Upper lobe of left lung (tissue), 4 donors: ENCODE results near the gene BCL2L2.

Source experiments
- EP300 ChIP-seq, 4 donors: sonication (generic); formaldehyde crosslinking; IDR thresholded peaks; one replicate each; pipeline ENCODE4 v1.5.1; 2017; ENCODE audit warnings: antibody characterized with exemption in 4 of 4, control low read depth in 2 of 4
- POLR2AphosphoS5 ChIP-seq, 2 donors: sonication (generic); formaldehyde crosslinking; IDR thresholded peaks; one replicate each; pipeline ENCODE4 v1.5.1; 2017; ENCODE audit warnings: antibody characterized with exemption in 2 of 2
- TF ChIP-seq, protein P1 (sequence below), 6 experiments: fragments of 450-650 bp in 4 of 6; fragments of 200-600 bp in 2 of 6; sonication (generic) in 2 of 6; IDR thresholded peaks; one replicate each; pipeline ENCODE4 v1.5.1; 2016 to 2019; ENCODE audit warnings: antibody characterized with exemption in 6 of 6

DNA sequence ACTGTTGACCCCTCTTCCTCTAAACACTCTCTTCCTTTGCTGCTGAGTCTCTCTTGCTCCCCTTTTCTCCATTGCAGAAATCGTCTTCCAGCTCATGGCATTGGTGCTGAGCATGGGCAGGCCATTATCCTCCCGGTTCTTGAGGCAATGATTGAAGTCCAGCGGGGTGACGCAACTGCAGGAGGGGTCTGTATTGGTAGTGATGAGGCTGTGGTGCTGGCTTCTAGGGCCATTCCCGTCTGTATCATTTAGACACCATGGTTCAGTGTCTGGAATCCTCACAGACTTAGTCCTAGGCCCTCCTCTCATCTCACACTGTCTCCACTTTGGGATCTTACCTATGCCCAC lies 46.8 kb downstream of the BCL2L2 start:
- TF ChIP-seq, protein P1, sequence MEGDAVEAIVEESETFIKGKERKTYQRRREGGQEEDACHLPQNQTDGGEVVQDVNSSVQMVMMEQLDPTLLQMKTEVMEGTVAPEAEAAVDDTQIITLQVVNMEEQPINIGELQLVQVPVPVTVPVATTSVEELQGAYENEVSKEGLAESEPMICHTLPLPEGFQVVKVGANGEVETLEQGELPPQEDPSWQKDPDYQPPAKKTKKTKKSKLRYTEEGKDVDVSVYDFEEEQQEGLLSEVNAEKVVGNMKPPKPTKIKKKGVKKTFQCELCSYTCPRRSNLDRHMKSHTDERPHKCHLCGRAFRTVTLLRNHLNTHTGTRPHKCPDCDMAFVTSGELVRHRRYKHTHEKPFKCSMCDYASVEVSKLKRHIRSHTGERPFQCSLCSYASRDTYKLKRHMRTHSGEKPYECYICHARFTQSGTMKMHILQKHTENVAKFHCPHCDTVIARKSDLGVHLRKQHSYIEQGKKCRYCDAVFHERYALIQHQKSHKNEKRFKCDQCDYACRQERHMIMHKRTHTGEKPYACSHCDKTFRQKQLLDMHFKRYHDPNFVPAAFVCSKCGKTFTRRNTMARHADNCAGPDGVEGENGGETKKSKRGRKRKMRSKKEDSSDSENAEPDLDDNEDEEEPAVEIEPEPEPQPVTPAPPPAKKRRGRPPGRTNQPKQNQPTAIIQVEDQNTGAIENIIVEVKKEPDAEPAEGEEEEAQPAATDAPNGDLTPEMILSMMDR (IDR thresholded peaks at IDR 0.05) = no peak
- TF ChIP-seq POLR2AphosphoS5 (IDR thresholded peaks at IDR 0.05) (no peak), EP300 (IDR thresholded peaks at IDR 0.05) (no peak)
